Right renal pelvis (tissue), 4 donors: ENCODE results near the gene PYCARD. TPM values are rescaled to one million over a fixed set of nuclear protein-coding genes. Genes with fewer than 3 reads are reported as not detected.
"Not testable (repeated sequence)": the region's sequence is repeated elsewhere in the genome, so short reads cannot be mapped to it uniquely, and the experiment has no call there.

Experiments used
- DNase-seq, 4 donors: peaks; one replicate each; pipeline ENCODE4 v3.0.0-alpha.2; 2013; ENCODE audit warnings: low read depth in 4 of 4, low spot score in 3 of 4, missing footprints in 1 of 4
- polyA plus RNA-seq, 4 donors: library from polyadenylated mRNA; unstranded; fragments of 120-200 nt; gene quantifications; one replicate each; pipeline ENCODE4 v1.2.1, GENCODE V29; 2013; ENCODE audit not compliant: insufficient read length in 4 of 4

The PYCARD gene
- polyA plus RNA-seq, result 10 to 100 TPM in 3 of 4 donors, 1 to 10 TPM in 1; 9.1 to 13.4 (median 10.9) TPM

DNA sequence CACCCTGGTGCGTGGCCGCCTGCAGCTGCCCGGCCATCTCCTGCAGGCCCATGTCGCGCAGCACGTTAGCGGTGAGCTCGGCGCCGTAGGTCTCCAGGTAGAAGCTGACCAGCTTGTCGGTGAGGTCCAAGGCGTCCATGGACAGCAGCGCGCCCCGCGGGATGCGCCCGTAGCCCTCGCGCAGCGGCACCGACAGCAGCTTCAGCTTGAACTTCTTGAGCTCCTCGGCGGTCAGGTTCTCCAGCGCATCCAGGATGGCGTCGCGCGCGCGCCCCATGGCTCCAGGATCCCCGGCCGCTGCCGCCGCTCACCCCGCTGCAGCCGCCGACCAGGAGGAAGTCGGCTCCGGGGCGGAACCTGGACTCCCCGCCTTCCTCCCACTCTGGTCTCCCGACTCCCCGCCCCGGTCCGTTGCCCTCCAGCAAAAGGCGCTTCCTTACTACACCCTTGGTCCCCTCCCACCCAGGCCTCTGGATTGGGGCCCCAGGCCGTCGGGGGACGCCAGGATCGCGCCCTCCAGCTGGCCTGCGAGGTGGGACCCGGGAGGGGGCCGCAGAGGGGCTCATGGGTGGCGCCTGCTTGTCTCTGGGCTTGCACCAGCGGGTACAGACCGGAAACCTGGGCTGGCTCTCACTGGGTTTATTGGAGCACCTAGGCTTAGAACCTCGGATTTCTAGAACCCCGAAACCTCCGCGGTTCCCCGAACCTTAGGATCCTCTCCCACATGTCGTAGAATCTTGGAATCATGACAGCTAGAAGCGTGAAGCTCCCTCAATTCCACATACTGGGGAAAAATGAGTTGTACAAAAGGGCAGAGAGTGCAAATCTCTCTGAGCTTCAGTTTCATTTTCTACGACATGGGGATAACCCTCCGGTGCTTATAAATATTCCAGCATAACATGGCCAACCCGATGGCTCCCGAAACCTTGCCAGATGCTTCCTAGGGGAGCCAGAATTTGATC is at the start of gene PYCARD:
TSS of gene PYCARD (minus strand) at position 347 of the 962 bp plus-strand sequence. CDS start at position 277, 70 bp downstream.
- DNase-seq, result no peak

DNA sequence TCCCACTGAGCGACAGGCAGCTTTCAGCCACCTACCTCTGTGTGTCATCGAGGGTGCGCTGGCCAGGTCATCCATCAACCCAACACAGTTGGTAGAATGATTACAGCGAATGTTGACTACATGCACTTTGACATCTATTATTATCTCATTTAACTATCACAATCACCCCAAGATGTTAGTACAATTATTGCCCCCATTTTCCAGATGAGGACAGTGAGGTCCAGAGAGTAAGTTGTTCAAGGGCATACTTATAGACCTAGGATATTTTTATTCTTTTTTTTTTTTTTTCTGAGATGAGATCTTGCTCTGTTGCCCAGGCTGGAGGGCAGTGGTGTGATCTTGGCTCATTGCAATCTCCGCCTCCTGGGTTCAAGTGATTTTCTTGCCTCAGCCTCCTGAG is 48.9 kb upstream of the PYCARD start:
- no peak for DNase-seq

DNA sequence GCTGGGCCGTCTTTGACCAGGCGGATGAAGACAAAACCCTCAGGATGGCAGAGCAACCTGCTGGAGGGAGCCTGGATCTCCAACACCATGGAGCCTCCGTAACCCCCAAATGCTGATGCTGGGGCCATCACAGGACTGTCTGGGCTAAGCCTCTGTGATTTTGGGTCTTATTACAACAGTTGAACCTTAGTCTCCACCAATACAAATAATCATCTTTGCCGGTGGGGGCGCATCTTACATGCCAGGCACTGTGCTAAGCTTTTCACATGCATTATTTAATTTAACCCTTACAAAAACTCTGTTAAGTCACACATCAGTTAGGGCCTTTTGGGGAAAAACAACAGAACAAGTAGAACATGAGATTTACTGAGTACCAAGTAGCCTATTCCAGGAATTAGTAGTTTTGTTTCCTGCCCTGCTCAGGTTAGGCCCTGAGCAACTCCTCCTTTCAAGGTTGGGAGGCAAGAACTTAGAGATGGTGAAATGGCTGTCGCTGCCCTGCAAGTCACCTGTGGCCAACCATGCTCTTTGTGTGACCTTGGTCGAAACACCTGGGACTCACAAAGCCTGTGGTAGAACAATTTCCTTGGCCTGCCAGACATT is 48.3 kb upstream of the PYCARD start:
- DNase-seq, result no peak

DNA sequence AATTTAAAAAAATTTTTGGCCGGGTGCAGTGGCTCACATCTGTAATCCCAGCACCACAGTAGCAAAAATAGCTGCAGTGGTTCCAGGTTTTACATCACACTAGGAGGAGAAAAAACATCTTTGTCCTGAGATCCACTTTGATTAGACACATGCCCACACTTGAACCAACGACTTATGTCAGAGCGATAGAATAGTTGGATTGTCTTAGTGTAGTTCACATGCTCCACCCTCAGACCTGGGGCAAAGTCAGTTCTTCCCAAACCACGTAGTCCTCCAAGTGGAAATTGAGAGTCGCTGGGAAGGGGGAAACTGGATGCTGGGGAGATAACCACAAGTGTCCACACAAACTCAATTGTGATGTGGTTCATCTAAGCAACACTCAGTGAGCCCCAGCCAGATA is 45.8 kb upstream of the PYCARD start:
- no peak for DNase-seq

DNA sequence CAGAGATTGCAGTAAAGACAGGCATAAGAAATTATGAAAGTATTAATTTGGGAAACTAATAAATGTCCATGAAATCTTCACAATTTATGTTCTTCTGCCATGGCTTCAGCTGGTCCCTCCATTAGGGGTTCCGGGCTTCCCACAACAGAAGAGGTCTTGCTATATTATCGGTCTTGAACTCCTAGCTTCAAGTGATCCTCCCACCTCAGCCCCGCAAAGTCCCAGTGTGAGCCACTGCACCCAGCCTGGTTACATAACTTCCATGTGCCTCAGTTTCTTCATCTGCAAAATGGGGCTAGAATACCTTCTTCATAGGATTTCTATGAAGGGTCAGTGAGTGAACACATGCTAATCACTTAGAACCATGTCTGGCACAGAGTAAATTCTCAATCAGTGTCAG is 43.7 kb upstream of the PYCARD start:
- no peak for DNase-seq

DNA sequence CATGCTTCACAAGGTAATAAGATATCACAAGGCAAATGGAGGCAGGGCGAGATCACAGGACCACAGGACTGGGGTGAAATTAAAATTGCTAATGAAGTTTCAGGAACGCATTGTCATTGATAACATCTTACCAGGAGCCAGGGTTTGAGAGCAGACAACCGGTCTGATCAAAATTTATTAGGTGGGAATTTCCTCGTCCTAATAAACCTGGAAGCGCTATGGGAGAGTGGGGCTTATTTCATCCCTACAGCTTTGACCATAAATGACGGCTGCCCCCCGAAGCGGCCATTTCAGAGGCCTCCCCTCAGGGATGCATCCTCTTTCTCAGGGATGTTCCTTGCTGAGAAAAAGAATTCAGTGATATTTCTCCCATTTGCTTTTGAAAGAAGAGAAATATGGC is 43.0 kb upstream of the PYCARD start:
- not testable (repeated sequence) for DNase-seq

DNA sequence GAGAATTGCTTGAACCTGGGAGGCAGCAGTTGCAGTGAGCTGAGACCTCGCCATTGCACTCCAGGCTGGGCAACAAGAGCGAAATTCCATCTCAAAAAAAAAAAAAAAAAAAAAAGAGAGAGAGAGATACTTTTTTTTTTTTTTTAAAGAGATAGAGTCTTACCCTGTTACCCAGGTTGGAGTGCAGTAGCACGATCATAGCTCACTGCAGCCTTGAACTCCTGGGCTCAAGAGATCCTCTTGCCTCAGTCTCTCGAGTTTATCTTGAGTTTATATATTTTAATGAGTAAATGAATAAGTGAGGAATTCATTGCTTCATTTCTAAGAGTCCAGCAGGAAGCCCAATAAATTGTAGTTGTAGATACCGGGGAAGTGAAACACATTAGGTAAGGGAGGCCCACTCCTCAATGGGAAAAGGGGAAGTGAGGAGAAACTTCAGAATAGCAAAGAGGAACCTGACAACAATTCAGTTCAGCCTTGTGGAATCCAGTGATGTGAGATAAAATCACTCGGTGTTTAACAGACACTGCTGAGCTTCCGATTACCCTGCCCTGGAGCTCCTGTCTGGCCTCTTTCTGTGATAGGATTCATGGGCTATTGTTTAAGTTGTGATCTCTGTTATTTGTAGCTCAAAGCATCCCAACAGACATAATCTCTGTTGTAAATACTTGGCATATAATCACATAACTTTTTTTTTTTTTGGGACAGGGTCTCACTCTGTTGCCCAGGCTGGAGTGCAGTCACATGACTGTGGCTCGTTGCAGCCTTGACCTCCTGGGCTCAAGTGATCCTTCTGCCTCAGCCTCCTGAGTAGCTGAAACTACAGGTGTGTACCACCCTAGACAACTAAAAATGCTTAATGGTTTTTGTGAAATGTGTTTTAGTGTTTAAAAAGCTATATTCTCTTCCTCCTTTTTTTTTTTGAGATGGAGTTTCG is 41.4 kb upstream of the PYCARD start:
- no peak for DNase-seq

DNA sequence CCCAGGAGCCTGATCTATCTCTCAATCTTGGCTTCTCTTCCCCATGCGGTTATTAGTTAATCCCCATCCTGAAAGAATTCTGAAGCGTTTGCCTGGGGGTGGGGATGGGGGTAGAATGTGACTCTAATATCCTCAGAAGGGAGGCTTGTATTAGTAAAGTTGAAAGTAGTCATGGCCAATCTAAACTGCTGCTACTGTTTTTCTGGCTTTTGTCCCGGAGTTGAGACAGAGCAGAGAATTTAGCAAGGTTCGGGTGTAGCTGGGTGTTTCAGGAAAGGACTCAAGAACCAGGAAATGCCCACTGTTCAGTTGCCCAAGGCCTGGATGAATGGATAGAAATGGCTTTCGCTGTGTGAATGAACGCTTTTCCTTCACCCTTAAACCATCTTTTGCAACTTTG is 39.6 kb upstream of the PYCARD start:
- DNase-seq, result no peak

DNA sequence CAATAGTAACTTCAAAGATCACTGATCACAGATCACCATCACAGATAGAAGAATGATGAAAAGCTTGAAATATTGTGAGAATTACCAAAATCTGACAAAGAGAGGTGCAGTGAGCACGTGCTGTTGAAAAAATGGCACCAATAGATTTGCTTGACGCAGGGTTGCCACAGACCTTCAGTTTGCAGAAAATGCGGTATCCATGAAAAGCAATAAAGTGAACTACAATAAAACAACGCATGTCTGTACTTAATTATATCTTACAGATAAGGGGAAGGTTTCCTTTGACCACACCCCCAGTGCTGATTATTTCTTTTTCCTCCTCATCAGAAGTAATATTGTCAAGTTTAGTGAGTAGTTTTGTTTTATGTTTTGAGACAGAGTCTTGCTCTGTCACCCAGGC is 35.5 kb upstream of the PYCARD start:
- DNase-seq, result no peak

DNA sequence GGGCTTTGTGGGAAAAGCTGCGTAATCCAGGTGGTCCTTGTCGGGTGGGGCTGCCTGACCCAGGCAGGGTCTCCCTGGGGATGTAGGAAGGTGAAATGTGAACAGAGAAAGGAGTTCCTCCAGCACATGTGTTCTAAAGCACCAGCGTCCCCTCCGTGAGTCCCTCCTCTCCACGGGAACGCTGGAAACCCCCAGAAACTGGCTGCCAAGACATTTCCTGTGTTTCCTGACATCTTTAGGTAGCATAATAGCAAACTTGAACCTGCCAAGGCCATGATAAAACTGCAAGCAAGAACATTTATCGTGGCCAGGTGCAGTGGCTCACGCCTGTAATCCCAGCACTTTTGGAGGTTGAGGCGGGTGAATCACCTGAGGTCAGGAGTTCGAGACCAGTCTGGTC is 26.9 kb upstream of the PYCARD start:
- DNase-seq, result no peak

DNA sequence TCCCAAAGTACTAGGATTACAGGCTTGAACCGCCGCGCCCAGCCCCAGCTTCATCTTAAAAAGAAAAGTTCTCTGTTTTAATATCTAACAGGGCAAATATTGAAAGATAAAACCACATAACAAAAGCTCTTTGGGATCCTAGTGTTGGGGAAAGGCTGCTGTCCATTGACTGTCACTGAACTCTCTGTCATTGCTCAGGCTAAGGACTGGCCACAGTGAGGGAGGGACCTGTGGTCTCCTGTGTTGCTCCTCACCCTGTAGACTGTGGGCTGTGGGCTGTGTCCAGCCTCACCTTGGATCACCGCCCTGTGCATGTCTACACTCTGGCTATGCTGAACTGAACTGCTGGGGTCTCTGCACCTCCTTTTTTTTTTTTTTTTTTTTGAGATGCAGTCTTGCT is 25.6 kb upstream of the PYCARD start:
- no peak for DNase-seq

DNA sequence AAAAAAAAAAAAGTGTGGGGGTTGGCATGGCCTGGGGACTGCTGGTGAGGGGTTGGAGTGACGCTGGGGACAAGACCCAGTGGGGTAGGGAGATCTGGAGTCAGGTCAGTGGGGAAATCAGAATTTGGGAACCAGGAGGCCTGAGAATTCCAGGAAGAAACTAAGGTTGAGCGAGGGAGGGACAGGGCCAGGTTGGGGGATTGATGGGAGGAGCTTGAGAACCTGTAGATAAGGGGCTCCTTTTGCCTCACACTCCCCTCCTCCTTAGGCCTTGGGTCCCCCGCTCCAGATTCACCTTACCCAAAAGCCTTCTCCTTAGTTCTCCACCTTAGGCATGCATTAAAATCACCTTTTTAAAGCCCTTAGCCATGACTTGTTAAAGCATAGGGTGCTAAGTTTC is 22.6 kb upstream of the PYCARD start:
- no peak for DNase-seq

DNA sequence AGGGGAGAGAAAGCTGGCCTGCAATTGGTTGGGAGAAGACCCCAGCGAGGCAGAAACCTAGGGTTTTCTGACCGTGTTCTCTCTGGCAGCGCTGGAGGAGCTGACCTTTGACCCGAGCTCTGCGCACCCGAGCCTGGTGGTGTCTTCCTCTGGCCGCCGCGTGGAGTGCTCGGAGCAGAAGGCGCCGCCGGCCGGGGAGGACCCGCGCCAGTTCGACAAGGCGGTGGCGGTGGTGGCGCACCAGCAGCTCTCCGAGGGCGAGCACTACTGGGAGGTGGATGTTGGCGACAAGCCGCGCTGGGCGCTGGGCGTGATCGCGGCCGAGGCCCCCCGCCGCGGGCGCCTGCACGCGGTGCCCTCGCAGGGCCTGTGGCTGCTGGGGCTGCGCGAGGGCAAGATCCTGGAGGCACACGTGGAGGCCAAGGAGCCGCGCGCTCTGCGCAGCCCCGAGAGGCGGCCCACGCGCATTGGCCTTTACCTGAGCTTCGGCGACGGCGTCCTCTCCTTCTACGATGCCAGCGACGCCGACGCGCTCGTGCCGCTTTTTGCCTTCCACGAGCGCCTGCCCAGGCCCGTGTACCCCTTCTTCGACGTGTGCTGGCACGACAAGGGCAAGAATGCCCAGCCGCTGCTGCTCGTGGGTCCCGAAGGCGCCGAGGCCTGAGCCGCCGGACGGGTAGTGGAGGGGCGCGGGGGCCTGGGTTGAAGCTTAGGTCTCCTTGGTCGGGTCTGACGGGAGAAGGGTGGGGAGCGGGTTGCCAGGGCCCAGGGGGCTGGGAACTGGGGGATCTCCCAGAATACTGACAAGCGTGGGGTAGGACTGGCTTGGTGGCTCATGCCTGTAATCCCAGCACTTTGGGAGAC is 21.8 kb upstream of the PYCARD start:
- DNase-seq, result no peak

DNA sequence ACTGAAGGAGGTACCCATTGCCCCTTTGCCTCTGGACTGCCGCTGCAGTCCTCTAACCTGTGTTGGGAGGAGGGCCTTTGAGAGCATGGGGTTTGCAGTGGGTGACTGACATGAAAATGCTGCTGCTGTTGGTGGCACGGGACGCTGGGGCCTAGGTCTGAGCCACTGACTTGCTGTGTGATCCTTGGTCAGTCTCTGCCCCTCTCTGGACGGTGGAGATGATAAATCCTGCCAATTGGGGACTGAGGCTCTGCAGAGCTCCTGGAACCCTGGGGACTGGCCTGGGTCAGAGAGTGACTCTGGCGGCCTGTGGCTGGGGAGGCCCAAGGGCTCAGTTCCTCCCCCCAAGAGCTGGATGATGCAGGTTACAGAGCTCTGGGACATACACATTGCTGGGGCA is 20.5 kb upstream of the PYCARD start:
- no peak for DNase-seq

DNA sequence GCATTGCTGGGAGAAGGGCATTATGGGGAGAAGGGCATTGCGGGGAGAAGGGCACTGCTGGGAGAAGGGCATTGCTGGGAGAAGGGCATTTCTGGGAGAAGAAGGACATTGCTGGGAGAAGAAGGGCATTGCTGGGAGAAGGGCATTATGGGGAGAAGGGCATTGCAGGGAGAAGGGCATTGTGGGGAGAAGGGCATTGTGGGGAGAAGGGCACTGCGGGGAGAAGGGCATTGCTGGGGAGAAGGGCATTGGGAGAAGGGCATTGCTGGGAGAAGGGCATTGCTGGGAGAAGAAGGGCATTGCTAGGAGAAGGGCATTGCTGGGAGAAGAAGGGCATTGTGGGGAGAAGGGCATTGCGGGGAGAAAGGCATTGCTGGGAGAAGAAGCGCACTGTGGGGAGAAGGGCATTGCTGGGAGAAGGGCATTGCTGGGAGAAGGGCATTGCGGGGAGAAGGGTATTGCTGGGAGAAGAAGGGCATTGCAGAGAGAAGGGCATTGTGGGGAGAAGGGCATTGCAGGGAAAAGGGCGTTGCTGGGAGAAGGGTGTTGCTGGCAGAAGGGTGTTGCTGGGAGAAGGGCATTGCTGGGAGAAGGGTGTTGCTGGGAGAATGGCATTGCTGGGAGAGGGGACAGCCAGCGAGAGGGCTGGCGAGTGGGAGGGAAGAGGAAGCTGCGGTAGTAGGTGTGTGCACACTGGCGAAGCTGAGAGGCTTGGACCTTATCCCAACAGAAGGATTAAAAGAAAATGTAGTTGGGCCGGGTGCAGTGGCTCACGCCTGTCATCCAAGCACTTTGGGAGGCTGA is 19.0 kb upstream of the PYCARD start:
- no peak for DNase-seq

DNA sequence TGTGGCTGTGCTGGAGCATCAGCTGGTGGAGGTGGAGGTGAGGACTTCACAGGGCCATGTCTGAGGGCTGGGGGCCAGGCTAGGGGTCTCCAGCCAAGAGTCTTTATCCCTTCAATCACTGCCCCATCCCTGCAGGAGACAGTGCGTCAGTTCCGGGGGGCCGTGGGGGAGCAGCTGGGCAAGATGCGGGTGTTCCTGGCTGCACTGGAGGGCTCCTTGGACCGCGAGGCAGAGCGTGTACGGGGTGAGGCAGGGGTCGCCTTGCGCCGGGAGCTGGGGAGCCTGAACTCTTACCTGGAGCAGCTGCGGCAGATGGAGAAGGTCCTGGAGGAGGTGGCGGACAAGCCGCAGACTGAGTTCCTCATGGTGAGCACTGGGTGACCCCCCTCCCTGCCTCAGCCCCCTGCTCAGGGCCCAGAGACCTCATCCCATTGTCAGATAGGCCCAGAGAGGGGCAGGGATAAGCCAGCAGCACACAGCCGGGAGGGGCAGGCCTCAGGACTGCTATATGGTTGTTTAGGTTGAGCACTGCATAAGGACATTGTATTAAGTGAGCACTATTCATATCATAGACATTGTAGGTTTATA is 16.7 kb upstream of the PYCARD start:
- DNase-seq, result no peak

DNA sequence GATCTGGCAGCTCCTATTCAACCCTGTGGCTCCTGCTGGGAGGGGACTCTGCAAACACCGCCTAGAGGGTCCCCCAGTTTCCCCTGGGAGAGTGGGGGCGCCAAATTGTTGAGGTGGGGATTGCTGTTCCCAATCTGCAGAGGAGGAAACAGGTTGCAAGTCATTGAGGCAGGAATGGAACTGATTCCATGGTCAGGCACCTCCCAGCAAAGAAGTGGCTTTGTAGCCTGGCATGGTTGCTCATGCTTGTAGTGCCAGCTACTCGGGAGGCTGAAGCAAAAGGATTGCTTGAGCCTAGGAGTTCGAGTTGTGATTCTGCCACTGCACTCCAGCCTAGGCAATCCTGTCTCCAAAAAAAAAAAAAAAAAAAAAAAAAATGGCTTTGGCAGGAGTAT is 14.6 kb upstream of the PYCARD start:
- no peak for DNase-seq

DNA sequence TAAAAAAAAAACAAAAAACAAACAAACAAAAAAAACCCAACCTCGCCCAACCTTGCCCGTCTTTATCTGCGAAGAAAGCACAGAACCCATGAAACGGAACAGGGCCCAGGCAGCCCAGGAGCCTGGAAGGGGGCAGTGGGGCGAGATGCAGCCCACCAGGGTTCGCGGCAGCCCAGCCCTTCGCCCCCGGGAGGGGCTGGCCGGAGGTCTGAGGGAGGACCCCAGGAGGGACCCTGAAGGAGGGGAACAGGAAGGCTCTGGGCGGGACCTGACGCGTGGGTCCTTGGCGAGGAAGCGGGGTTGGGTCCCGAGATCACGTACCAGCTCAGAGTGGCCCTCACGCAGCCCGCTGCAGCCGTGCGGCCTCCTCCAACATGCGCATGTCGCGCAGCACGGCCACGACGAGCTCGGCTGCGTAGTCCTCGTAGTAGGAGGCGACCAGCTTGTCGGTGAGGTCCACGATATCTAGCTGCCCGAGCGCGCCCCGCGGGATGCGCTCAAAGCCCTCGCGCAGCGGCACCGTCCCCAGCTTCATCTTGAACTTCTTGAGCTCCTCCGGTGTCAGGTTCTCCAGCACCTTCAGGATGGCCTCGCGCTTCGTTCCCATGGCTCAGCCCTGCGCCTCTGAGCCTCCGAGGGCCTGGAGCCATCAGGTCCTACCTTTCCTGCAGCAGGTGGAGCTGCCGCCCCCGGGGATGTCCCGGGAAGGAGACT is 14.0 kb upstream of the PYCARD start, which contains the start of gene PYDC1:
TSS of gene PYDC1 (minus strand) at position 714 of the 714 bp plus-strand sequence. CDS start at position 607, 107 bp downstream.
- no peak for DNase-seq
